Ectodermal cell (in vitro differentiated cells): ENCODE data around the gene C11orf91.

Experiments
- H3K27ac ChIP-seq: 2 replicates; pipeline ENCODE4 v1.7.0; 2013; ENCODE audit warnings: mild to moderate bottlenecking, low read depth, low read length; ENCODE audit not compliant: insufficient read depth, poor library complexity, severe bottlenecking
- H3K27me3 ChIP-seq: 2 replicates; pipeline ENCODE4 v1.7.0; 2013; ENCODE audit warnings: mild to moderate bottlenecking, low read length; ENCODE audit not compliant: insufficient read depth, control insufficient read depth, poor library complexity, severe bottlenecking
- H3K36me3 ChIP-seq: one replicate; pipeline ENCODE4 v1.7.0; 2013; ENCODE audit warnings: low read length; ENCODE audit not compliant: control insufficient read depth, insufficient read depth
- H3K4me1 ChIP-seq: one replicate; pipeline ENCODE4 v1.7.0; 2013; ENCODE audit warnings: low read length; ENCODE audit not compliant: control insufficient read depth, insufficient read depth
- H3K4me3 ChIP-seq: 2 replicates; pipeline ENCODE4 v1.7.0; 2013; ENCODE audit warnings: low read depth, low read length, control low read depth; ENCODE audit not compliant: insufficient read depth
- H3K9me3 ChIP-seq: 2 replicates; pipeline ENCODE4 v1.7.0; 2013; ENCODE audit warnings: mild to moderate bottlenecking, low read length, moderate library complexity; ENCODE audit not compliant: control insufficient read depth
- WGBS, 2 experiments: methylation state at CpG; one replicate each; pipeline ENCODE4 v1.1.7; 2013; ENCODE audit warnings: missing lambda C conversion rate in 2 of 2; 5-methylcytosine and 5-hydroxymethylcytosine counted together

The C11orf91 gene

GRCh38 chr11:33698921-33699320 lies 1.7 kb downstream of the C11orf91 start:
- no peaks in the 10 kb centered on the region for H3K36me3 ChIP-seq
- H3K27me3 ChIP-seq, result peaks cover 6% of the 10 kb centered on the region
- H3K9me3 ChIP-seq, result no peaks in the 10 kb centered on the region
- no peak overlapping the region for H3K4me3 ChIP-seq
- H3K27ac ChIP-seq, result no peak overlapping the region
- peaks cover 21% of the 10 kb centered on the region for H3K4me1 ChIP-seq
- 94 to 96% methylated on average over 3 to 4 of the region's 5 CpGs for WGBS, 2 experiments

GRCh38 chr11:33697997-33698396 lies 2.6 kb downstream of the C11orf91 start:
- 88 to 89% methylated on average over 3 of the region's 3 CpGs for WGBS, 2 experiments
- peaks cover 6% of the 10 kb centered on the region for H3K27me3 ChIP-seq

GRCh38 chr11:33696931-33697638 lies 3.5 kb downstream of the C11orf91 start:
- Histone ChIP-seq H3K36me3 (no peaks in the 10 kb centered on the region), H3K27ac (no peak overlapping the region), H3K4me1 (peaks cover 32% of the 10 kb centered on the region), H3K27me3 (peaks cover 6% of the 10 kb centered on the region), H3K4me3 (no peak overlapping the region), H3K9me3 (no peaks in the 10 kb centered on the region)
- WGBS, 2 experiments, result 91 to 93% methylated on average over 6 of the region's 6 CpGs

More at GRCh38 chr11:33697997-33698396, 2.6 kb downstream of the C11orf91 start:
- Histone ChIP-seq H3K27ac (no peak overlapping the region), H3K9me3 (no peaks in the 10 kb centered on the region), H3K36me3 (no peaks in the 10 kb centered on the region), H3K4me3 (no peak overlapping the region), H3K4me1 (peaks cover 24% of the 10 kb centered on the region)

- Histone ChIP-seq H3K27me3 (peaks cover 6% of the 10 kb centered on the region), H3K27ac (no peak overlapping the region), H3K4me1 (peaks cover 36% of the 10 kb centered on the region), H3K9me3 (no peaks in the 10 kb centered on the region), H3K4me3 (no peak overlapping the region), H3K36me3 (no peaks in the 10 kb centered on the region)
- WGBS, 2 experiments, result 94 to 95% methylated on average over 5 of the region's 5 CpGs
These were observed 4.2 kb downstream of the C11orf91 start for GRCh38 chr11:33696411-33696810.

GRCh38 chr11:33695051-33695566 lies 5.5 kb downstream of the C11orf91 start:
- Histone ChIP-seq H3K36me3 (no peaks in the 10 kb centered on the region), H3K4me3 (no peak overlapping the region), H3K4me1 (peaks cover 37% of the 10 kb centered on the region), H3K27me3 (peaks cover 6% of the 10 kb centered on the region), H3K27ac (no peak overlapping the region), H3K9me3 (no peaks in the 10 kb centered on the region)
- WGBS, 2 experiments, result 93% methylated on average over 4 of the region's 4 CpGs

GRCh38 chr11:33694346-33695050 lies 6.1 kb downstream of the C11orf91 start:
- H3K9me3 ChIP-seq, result no peaks in the 10 kb centered on the region
- 93 to 97% methylated on average over 4 of the region's 4 CpGs for WGBS, 2 experiments
- no peaks in the 10 kb centered on the region for H3K36me3 ChIP-seq
- H3K27me3 ChIP-seq, result no peaks in the 10 kb centered on the region
- H3K4me1 ChIP-seq, result peaks cover 33% of the 10 kb centered on the region
- no peak overlapping the region for H3K27ac ChIP-seq
- no peak overlapping the region for H3K4me3 ChIP-seq

GRCh38 chr11:33692541-33692940 lies 8.1 kb downstream of the C11orf91 start:
- H3K4me3 ChIP-seq, result no peak overlapping the region
- peaks cover 33% of the 10 kb centered on the region for H3K4me1 ChIP-seq
- no peaks in the 10 kb centered on the region for H3K36me3 ChIP-seq
- no peak overlapping the region for H3K27ac ChIP-seq
- no peaks in the 10 kb centered on the region for H3K9me3 ChIP-seq
- H3K27me3 ChIP-seq, result no peaks in the 10 kb centered on the region
- WGBS, 2 experiments, result 30 to 38% methylated on average over 5 of the region's 5 CpGs

- WGBS, 2 experiments, result 63% methylated on average over 8 to 9 of the region's 9 CpGs
- H3K4me3 ChIP-seq, result no peak overlapping the region
- no peak overlapping the region for H3K27ac ChIP-seq
- no peaks in the 10 kb centered on the region for H3K27me3 ChIP-seq
- H3K36me3 ChIP-seq, result no peaks in the 10 kb centered on the region
- no peaks in the 10 kb centered on the region for H3K9me3 ChIP-seq
- peaks cover 33% of the 10 kb centered on the region for H3K4me1 ChIP-seq
These were observed 8.6 kb downstream of the C11orf91 start for GRCh38 chr11:33692013-33692504.

- Histone ChIP-seq H3K27me3 (no peaks in the 10 kb centered on the region), H3K4me3 (no peak overlapping the region), H3K36me3 (no peaks in the 10 kb centered on the region), H3K27ac (no peak overlapping the region), H3K4me1 (peaks cover 33% of the 10 kb centered on the region), H3K9me3 (no peaks in the 10 kb centered on the region)
- WGBS, 2 experiments, result 83 to 87% methylated on average over 6 of the region's 6 CpGs
These were observed 9.4 kb downstream of the C11orf91 start for GRCh38 chr11:33691066-33691864.
